Stimulated activated CD4-positive, alpha-beta T cell treated with anti-CD3 and anti-CD28 coated beads, TNF-alpha, amount 100 ng/mL, for 4 hours (primary cell): ENCODE measurements around the gene DOCK7.
"Not testable (repeated sequence)": the region's sequence is repeated elsewhere in the genome, so short reads cannot be mapped to it uniquely, and the experiment has no call there.

Experiments
- DNase-seq, 3 experiments: peaks; one replicate each; pipeline ENCODE4 v3.0.0-alpha.2; 2020; ENCODE audit warnings: low read depth in 3 of 3

The DOCK7 gene

GRCh38 chr1:62610588-62610987 is 77.6 kb downstream of the DOCK7 start:
- not testable (repeated sequence) for DNase-seq

- no peak for DNase-seq
Observed at GRCh38 chr1:62608905-62609304, 79.3 kb downstream of the DOCK7 start.

GRCh38 chr1:62601457-62601856 is 86.7 kb downstream of the DOCK7 start:
- DNase-seq: no peak

GRCh38 chr1:62599044-62599443 is 89.1 kb downstream of the DOCK7 start:
- no peak for DNase-seq

- DNase-seq: no peak
Observed at GRCh38 chr1:62597281-62597680, 90.9 kb downstream of the DOCK7 start, which contains the start of gene ANGPTL3. Gene ANGPTL3, plus strand, starts transcription at chr1:62597520. Its CDS starts 47 bp downstream, at chr1:62597567.

- no peak for DNase-seq
Observed at GRCh38 chr1:62595647-62596046, 92.5 kb downstream of the DOCK7 start.

GRCh38 chr1:62593825-62594394 is 94.3 kb downstream of the DOCK7 start:
- DNase-seq: no peak

- DNase-seq: no peak
Observed at GRCh38 chr1:62590970-62591368, 97.2 kb downstream of the DOCK7 start.

GRCh38 chr1:62590255-62590969 is 97.8 kb downstream of the DOCK7 start:
- no peak for DNase-seq

- DNase-seq: no peak
Observed at GRCh38 chr1:62589321-62589720, 98.9 kb downstream of the DOCK7 start.

GRCh38 chr1:62588000-62588399 is 100.2 kb downstream of the DOCK7 start:
- DNase-seq: no peak

GRCh38 chr1:62585469-62586155 is 102.6 kb downstream of the DOCK7 start:
- DNase-seq: no peak

GRCh38 chr1:62573675-62574074 is 114.5 kb downstream of the DOCK7 start:
- DNase-seq: no peak

GRCh38 chr1:62572476-62572875 is 115.7 kb downstream of the DOCK7 start:
- DNase-seq: no peak

GRCh38 chr1:62571517-62571916 is 116.7 kb downstream of the DOCK7 start:
- DNase-seq: not testable (repeated sequence)

- DNase-seq: not testable (repeated sequence)
Observed at GRCh38 chr1:62567926-62568325, 120.3 kb downstream of the DOCK7 start.

GRCh38 chr1:62567182-62567581 is 121.0 kb downstream of the DOCK7 start:
- not testable (repeated sequence) for DNase-seq

GRCh38 chr1:62561306-62561705 is 126.9 kb downstream of the DOCK7 start:
- no peak for DNase-seq

GRCh38 chr1:62544570-62544969 is 143.6 kb downstream of the DOCK7 start:
- no peak for DNase-seq

GRCh38 chr1:62541048-62541447 is 147.1 kb downstream of the DOCK7 start:
- DNase-seq: no peak

GRCh38 chr1:62539028-62539447 is 149.1 kb downstream of the DOCK7 start:
- no peak for DNase-seq

- no peak for DNase-seq
Observed at GRCh38 chr1:62536865-62537264, 151.3 kb downstream of the DOCK7 start.
